ENCODE results near the gene ATF4. TPM values are rescaled to one million over a fixed set of nuclear protein-coding genes. Genes with fewer than 3 reads are reported as not detected.
A peak's percentile ranks its signal among the peaks of the same experiment; 100 is the strongest.

Gene ATF4
- total and polyA plus RNA-seq, 2 of the 13 experiments (the other 11 are each of a cell fraction or from before 2014, with no cell fraction given) = 486 to 1,297 TPM

GRCh38 chr22:39532215-39533073, 12.1 kb downstream of the ATF4 start, which contains the start of gene RPS19BP1 (continued):
- TF ChIP-seq HMGXB4 (CRISPR knock-in tag; IDR thresholded peaks at IDR 0.05; ENCODE audit: borderline replicate concordance in 1 of 2, low read depth in 1 of 2) (peak; percentile 73 to 85), HDAC6 (IDR thresholded peaks at IDR 0.05; ENCODE audit: low read depth, low read length) (no peak), ZNF333 (CRISPR knock-in tag; IDR thresholded peaks at IDR 0.05; ENCODE audit: borderline replicate concordance) (no peak), ZNF749 (CRISPR knock-in tag; IDR thresholded peaks at IDR 0.05; ENCODE audit: borderline replicate concordance) (peak; percentile 50; the same call in 1 of the 2 replicates), TEF (CRISPR knock-in tag; IDR thresholded peaks at IDR 0.05) (peak; percentile 33; the same call in 1 of the 2 replicates), THAP7 (CRISPR knock-in tag; IDR thresholded peaks at IDR 0.05) (peak; percentile 21; the same call in 1 of the 2 replicates), XBP1 (CRISPR knock-in tag; IDR thresholded peaks at IDR 0.05) (no peak), NR2F1 (CRISPR knock-in tag; IDR thresholded peaks at IDR 0.05) (no peak), CCAR2 (optimal IDR thresholded peaks at IDR 0.05; ENCODE audit: low read depth, low read length) (no peak), SIX4 (CRISPR knock-in tag; IDR thresholded peaks at IDR 0.05) (peak; percentile 85), RCOR2 (CRISPR knock-in tag; IDR thresholded peaks at IDR 0.05) (no peak), SRSF1 (optimal IDR thresholded peaks at IDR 0.05; ENCODE audit: low read depth, low read length) (peak; percentile 72), FOXP4 (CRISPR knock-in tag; IDR thresholded peaks at IDR 0.05) (no peak), PRDM4 (CRISPR knock-in tag; IDR thresholded peaks at IDR 0.05; ENCODE audit: borderline replicate concordance) (no peak), ZNF724P (CRISPR knock-in tag; IDR thresholded peaks at IDR 0.05; ENCODE audit: borderline replicate concordance) (peak; percentile 55), TFE3 (CRISPR knock-in tag; IDR thresholded peaks at IDR 0.05) (peak; percentile 68)

Measured in HepG2 (cell line).